NT2/D1 (cell line): ENCODE data around the gene PIGO.

Experiments
- SUZ12 ChIP-seq: IDR thresholded peaks from 2 replicates; pipeline ENCODE4 v1.6.1; 2011; ENCODE audit not compliant: insufficient read length, insufficient read depth; ENCODE audit errors: extremely low read depth
- ZNF274 ChIP-seq: IDR thresholded peaks from 2 replicates; pipeline ENCODE4 v1.6.1; 2011; ENCODE audit warnings: mild to moderate bottlenecking, low read depth, low read length

DNA sequence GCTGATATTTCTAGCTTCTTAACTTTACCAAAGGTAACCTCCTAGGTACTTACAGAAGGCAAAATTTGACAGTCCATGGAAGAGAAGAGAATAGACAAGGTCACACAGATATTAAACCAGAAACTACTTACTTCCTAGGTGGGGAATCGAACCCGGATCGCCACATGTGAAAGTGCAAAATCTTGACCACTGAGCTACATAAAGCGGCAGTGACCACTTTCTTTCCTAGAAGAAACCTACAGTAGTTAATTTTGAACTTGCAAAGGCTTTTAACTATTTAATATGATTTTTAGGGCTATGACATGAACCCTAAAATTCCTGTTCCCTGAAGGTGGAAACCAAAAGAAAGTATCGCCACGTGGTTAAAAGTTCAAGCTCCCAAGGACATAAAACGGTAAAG is 39.6 kb upstream of the PIGO start:
- TF ChIP-seq ZNF274, result no peak
- no peak for TF ChIP-seq SUZ12
